Left cardiac atrium (tissue), 4 donors: Measurements from ENCODE around the gene EEF1AKMT3. TPM values are rescaled to one million over a fixed set of nuclear protein-coding genes. Genes with fewer than 3 reads are reported as not detected.

Experiments used
- ATAC-seq, 2 donors: fragments of 200-7000 bp; cut with Tn5 transposase; one replicate each; pipeline ENCODE4 v1.9.1; 2020; ENCODE audit warnings: mild to moderate bottlenecking in 2 of 2, moderate library complexity in 2 of 2
- DNase-seq: peaks from one replicate; pipeline ENCODE4 v3.0.0-alpha.2; 2020
- intact Hi-C, 2 donors: fragments of 100-400 bp; cut with DNase I; formaldehyde crosslinking; loops; one replicate each; pipeline versions ENCODE4 v1.14.1 to v1.15.1; 2022 to 2023
- microRNA-seq, 2 donors: library from miRNA; unstranded; fragments of <30 nt; microRNA quantifications; one replicate each; pipeline ENCODE4 v1.2.0, GENCODE V29; 2020
- total RNA-seq, 2 donors: library from RNA; stranded (reverse); fragmentation: NEBNext Ultra II Directional; extraction: Animal tissue kit (Norgen Biotek cat#: 25700); gene quantifications; one replicate each; pipeline ENCODE4 v1.2.1, GENCODE V29; 2021
- donor health status: DM: no; HTN: yes; CAD: no.
- donor health status: DM: no; HTN: yes; CAD: no; lungs with severe emphysema.
- donor health status: DM: yes; HTN: yes; CAD: no.
- donor health status: Dilated cardiomyopathy.

Gene EEF1AKMT3
- total RNA-seq, 2 donors from 2014 or later = 2.9 to 3.3 TPM

GRCh38 chr12:57823908-57824640 is 51.7 kb downstream of the EEF1AKMT3 start:
- DNase-seq (no peak), ATAC-seq (no peak)
- intact Hi-C loops = no loop called here

GRCh38 chr12:57825451-57825850 is 53.0 kb downstream of the EEF1AKMT3 start:
- intact Hi-C loops = no loop called here
- ATAC-seq (no peak), DNase-seq (no peak)

GRCh38 chr12:57826400-57826799 is 54.0 kb downstream of the EEF1AKMT3 start:
- intact Hi-C loops = no loop called here
- no peak for DNase-seq
- no peak for ATAC-seq

- intact Hi-C loops = no loop called here
- ATAC-seq (no peak), DNase-seq (no peak)
Measured at GRCh38 chr12:57826966-57827365, 54.6 kb downstream of the EEF1AKMT3 start.

GRCh38 chr12:57829025-57829777 is 56.8 kb downstream of the EEF1AKMT3 start:
- ATAC-seq (no peak), DNase-seq (no peak)
- intact Hi-C loops = no loop called here

GRCh38 chr12:57830393-57830792 is 58.0 kb downstream of the EEF1AKMT3 start:
- ATAC-seq (no peak), DNase-seq (no peak)
- intact Hi-C loops = no loop called here

Small RNA genes lying within 50 kb of the gene (microRNA-seq; reads per million reads assigned to microRNA genes)
- gene MIR26A2 = 406 to 457 reads per million in 2 donors
- 0 reads per million in 2 donors for gene MIR6759

Other genes starting within 250 kb of the EEF1AKMT3 start
- gene MBD6, start 249.8 kb upstream of the EEF1AKMT3 start, total RNA-seq = 10 to 100 TPM; 35.7 to 41.5 TPM
- gene DCTN2, start 225.4 kb upstream of the EEF1AKMT3 start, total RNA-seq = 10 to 100 TPM; 80.5 to 96.7 TPM
- gene KIF5A, start 222.6 kb upstream of the EEF1AKMT3 start, total RNA-seq = under 1 TPM; 0.10 to 0.18 TPM
- 10 to 100 TPM; 15.3 to 16.1 TPM for gene PIP4K2C, start 181.4 kb upstream of the EEF1AKMT3 start, total RNA-seq
- 10 to 100 TPM; 24.5 to 25.3 TPM for gene DTX3, start 167.8 kb upstream of the EEF1AKMT3 start, total RNA-seq
- 10 to 100 TPM; 13.7 to 17.3 TPM for gene ARHGEF25, start 161.2 kb upstream of the EEF1AKMT3 start, total RNA-seq
- 1 to 10 TPM; 2.4 to 3.3 TPM for gene B4GALNT1, start 139.4 kb upstream of the EEF1AKMT3 start, total RNA-seq
- gene OS9, start 78.5 kb upstream of the EEF1AKMT3 start, total RNA-seq = 100 to 1,000 TPM; 160 to 163 TPM
- 1 to 10 TPM; 3.2 to 5.0 TPM for gene AGAP2, start 33.9 kb upstream of the EEF1AKMT3 start, total RNA-seq
- 10 to 100 TPM; 34.9 to 37.1 TPM for gene TSPAN31, start 27.6 kb upstream of the EEF1AKMT3 start, total RNA-seq
- gene CDK4, start 20.3 kb upstream of the EEF1AKMT3 start, total RNA-seq = 10 to 100 TPM; 45.2 to 62.0 TPM
- 10 to 100 TPM; 11.7 to 15.0 TPM for gene MARCHF9, start 17.5 kb upstream of the EEF1AKMT3 start, total RNA-seq
- gene CYP27B1, start 5.5 kb upstream of the EEF1AKMT3 start, total RNA-seq = 1 to 10 TPM in 1 of 2 donors, under 1 TPM in 1; 0.44 to 1.5 TPM
- gene METTL1, start 509 bp upstream of the EEF1AKMT3 start, total RNA-seq = 10 to 100 TPM in 1 of 2 donors, 1 to 10 TPM in 1; 7.2 to 16.0 TPM
- gene TSFM, start 10.2 kb downstream of the EEF1AKMT3 start, total RNA-seq = 10 to 100 TPM; 29.2 to 38.1 TPM
- gene AVIL, start 46.1 kb downstream of the EEF1AKMT3 start, total RNA-seq = 1 to 10 TPM; 2.7 to 2.8 TPM
- 10 to 100 TPM; 90.6 to 97.1 TPM for gene CTDSP2, start 74.1 kb downstream of the EEF1AKMT3 start, total RNA-seq
- 1 to 10 TPM; 7.6 to 9.4 TPM for gene ATP23, start 169.0 kb downstream of the EEF1AKMT3 start, total RNA-seq